HL-60 (cell line): Measurements from ENCODE around the gene TGM2.

ENCODE experiments used
- DNase-seq, 2 experiments: peaks; one replicate each; pipeline ENCODE4 v3.0.0-alpha.2; 2010 to 2020; ENCODE audit warnings: low read depth in 1 of 2, low spot score in 1 of 2
- H3K27ac ChIP-seq: fragments of 250-450 bp; sonication (Bioruptor Pico); replicated peaks from 2 replicates; pipeline ENCODE4 v1.5.1; 2020; ENCODE audit warnings: mild to moderate bottlenecking, moderate library complexity
- H3K27me3 ChIP-seq: fragments of 250-450 bp; sonication (Bioruptor Pico); 2 replicates; pipeline ENCODE4 v1.5.1; 2021; ENCODE audit warnings: mild to moderate bottlenecking, moderate library complexity; ENCODE audit not compliant: insufficient read depth, poor library complexity, severe bottlenecking
- H3K4me3 ChIP-seq: replicated peaks from 2 replicates; pipeline ENCODE4 v1.5.1; 2011; ENCODE audit warnings: mild to moderate bottlenecking, control low read depth, low read length; ENCODE audit not compliant: insufficient read depth
- GABPA ChIP-seq: IDR thresholded peaks from 2 replicates; pipeline ENCODE4 v1.6.1; 2012; ENCODE audit warnings: low read depth
- POLR2AphosphoS5 ChIP-seq: IDR thresholded peaks from 2 replicates; pipeline ENCODE4 v1.6.1; 2012; ENCODE audit warnings: low read depth
- SPI1 ChIP-seq: IDR thresholded peaks from 2 replicates; pipeline ENCODE4 v1.6.1; 2012; ENCODE audit warnings: low read depth, mild to moderate bottlenecking, borderline replicate concordance
- TF ChIP-seq, protein P1 (sequence below): IDR thresholded peaks from one replicate; pipeline ENCODE4 v1.5.1; 2011; ENCODE audit warnings: low read length, control low read depth, inconsistent platforms; ENCODE audit not compliant: insufficient read depth
- TF ChIP-seq, protein P2 (sequence below): IDR thresholded peaks from 2 replicates; pipeline ENCODE4 v1.6.1; 2012; ENCODE audit warnings: low read depth; ENCODE audit not compliant: insufficient replicate concordance

The TGM2 gene

DNA sequence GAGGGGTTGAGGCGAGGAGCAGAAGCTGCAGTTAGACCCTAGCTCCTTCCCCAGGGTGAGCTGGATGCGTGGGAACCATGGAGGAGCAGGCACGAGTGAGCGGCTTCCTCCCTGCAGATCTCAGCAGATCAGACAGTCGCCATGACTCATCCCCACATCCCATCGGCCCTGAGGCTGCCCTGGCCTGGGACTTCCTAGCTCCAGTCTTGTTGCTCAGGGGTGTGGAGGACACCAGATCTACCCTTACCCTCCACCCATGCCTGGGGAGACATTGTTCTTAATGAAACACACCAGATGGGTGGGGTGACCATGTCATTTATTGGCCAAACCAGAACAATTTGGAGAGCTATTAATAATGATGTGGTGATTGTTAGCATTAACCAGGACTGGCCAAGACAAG is 36.3 kb upstream of the TGM2 start:
- Histone ChIP-seq H3K4me3 (no peak overlapping the region), H3K27me3 (no peaks in the 10 kb centered on the region), H3K27ac (no peak overlapping the region)
- no peak for DNase-seq
- TF ChIP-seq POLR2AphosphoS5 = no peak
- TF ChIP-seq, protein P1, sequence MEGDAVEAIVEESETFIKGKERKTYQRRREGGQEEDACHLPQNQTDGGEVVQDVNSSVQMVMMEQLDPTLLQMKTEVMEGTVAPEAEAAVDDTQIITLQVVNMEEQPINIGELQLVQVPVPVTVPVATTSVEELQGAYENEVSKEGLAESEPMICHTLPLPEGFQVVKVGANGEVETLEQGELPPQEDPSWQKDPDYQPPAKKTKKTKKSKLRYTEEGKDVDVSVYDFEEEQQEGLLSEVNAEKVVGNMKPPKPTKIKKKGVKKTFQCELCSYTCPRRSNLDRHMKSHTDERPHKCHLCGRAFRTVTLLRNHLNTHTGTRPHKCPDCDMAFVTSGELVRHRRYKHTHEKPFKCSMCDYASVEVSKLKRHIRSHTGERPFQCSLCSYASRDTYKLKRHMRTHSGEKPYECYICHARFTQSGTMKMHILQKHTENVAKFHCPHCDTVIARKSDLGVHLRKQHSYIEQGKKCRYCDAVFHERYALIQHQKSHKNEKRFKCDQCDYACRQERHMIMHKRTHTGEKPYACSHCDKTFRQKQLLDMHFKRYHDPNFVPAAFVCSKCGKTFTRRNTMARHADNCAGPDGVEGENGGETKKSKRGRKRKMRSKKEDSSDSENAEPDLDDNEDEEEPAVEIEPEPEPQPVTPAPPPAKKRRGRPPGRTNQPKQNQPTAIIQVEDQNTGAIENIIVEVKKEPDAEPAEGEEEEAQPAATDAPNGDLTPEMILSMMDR = no peak
- no peak for TF ChIP-seq GABPA
- TF ChIP-seq, protein P2, sequence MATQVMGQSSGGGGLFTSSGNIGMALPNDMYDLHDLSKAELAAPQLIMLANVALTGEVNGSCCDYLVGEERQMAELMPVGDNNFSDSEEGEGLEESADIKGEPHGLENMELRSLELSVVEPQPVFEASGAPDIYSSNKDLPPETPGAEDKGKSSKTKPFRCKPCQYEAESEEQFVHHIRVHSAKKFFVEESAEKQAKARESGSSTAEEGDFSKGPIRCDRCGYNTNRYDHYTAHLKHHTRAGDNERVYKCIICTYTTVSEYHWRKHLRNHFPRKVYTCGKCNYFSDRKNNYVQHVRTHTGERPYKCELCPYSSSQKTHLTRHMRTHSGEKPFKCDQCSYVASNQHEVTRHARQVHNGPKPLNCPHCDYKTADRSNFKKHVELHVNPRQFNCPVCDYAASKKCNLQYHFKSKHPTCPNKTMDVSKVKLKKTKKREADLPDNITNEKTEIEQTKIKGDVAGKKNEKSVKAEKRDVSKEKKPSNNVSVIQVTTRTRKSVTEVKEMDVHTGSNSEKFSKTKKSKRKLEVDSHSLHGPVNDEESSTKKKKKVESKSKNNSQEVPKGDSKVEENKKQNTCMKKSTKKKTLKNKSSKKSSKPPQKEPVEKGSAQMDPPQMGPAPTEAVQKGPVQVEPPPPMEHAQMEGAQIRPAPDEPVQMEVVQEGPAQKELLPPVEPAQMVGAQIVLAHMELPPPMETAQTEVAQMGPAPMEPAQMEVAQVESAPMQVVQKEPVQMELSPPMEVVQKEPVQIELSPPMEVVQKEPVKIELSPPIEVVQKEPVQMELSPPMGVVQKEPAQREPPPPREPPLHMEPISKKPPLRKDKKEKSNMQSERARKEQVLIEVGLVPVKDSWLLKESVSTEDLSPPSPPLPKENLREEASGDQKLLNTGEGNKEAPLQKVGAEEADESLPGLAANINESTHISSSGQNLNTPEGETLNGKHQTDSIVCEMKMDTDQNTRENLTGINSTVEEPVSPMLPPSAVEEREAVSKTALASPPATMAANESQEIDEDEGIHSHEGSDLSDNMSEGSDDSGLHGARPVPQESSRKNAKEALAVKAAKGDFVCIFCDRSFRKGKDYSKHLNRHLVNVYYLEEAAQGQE = no peak
- no peak for TF ChIP-seq SPI1

DNA sequence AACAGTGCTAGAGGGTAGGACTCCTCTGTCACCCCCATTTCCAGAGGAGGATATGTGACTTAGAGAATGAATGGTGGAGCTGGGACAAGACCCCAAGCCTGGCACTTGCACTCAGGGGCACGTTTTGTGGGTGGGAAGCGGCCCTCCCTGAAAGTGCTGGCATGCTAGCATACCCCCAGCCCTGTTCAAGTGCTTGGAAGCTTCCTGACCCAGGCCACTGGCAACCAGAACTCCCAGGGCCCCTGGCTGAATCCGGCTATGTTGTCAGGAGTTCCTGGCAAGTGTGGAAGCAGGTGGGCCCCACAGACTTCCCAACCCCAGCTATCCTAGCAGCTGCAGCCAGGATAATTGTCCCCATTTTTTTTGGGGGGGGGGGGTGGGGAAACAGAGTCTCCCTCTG is 35.6 kb upstream of the TGM2 start:
- Histone ChIP-seq H3K4me3 (no peak overlapping the region), H3K27ac (no peak overlapping the region), H3K27me3 (no peaks in the 10 kb centered on the region)
- TF ChIP-seq, protein P2 = no peak
- TF ChIP-seq, protein P1 = no peak
- TF ChIP-seq GABPA (no peak), SPI1 (no peak), POLR2AphosphoS5 (no peak)
- DNase-seq = no peak

DNA sequence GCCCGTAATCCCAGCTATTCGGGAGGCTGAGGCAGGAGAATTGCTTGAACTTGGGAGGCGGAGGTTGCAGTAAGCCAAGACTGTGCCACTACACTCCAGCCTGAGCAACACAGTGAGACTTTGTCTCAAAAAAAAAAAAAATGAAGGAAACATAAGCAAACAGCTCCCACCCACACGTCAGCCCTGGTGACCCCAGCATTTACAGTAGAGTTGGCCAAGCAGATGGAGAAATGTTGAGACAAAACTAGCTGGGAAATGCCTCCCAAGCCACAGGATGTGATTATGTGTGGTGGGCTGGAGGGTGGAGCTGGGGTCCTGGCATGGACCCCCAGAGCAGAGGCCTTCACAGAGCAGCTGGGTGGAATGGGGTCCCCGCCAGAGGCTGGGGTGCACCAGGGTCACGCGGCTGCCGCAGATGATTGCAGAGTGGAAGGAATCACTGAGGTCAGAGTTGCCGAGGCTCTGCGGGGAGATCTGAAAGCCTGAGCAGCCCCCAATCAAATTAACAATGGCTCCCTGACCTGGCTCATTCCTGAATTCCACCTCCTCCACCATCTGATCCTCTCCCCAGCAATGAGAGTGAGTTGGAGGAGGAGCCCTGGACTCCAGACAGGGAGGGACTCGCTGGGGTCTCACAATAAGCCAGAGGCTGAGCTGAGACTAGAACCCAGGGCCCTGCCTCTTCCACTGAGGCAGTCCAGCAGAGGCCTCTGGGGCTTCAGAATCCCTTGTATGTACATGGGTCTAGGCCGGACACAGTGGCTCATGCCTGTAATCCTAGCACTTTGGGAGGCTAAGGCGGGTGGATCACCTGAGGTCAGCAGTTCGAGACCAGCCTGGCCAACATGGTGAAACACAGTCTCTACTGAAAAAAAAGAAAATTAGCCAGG is 34.7 kb upstream of the TGM2 start:
- TF ChIP-seq SPI1 (no peak), GABPA (no peak), POLR2AphosphoS5 (no peak)
- TF ChIP-seq, protein P1 = no peak
- TF ChIP-seq, protein P2 = no peak
- Histone ChIP-seq H3K4me3 (no peak overlapping the region), H3K27me3 (no peaks in the 10 kb centered on the region), H3K27ac (no peak overlapping the region)
- DNase-seq = no peak
